Measurements from ENCODE around the gene TSHZ3.

The TSHZ3 gene

DNA sequence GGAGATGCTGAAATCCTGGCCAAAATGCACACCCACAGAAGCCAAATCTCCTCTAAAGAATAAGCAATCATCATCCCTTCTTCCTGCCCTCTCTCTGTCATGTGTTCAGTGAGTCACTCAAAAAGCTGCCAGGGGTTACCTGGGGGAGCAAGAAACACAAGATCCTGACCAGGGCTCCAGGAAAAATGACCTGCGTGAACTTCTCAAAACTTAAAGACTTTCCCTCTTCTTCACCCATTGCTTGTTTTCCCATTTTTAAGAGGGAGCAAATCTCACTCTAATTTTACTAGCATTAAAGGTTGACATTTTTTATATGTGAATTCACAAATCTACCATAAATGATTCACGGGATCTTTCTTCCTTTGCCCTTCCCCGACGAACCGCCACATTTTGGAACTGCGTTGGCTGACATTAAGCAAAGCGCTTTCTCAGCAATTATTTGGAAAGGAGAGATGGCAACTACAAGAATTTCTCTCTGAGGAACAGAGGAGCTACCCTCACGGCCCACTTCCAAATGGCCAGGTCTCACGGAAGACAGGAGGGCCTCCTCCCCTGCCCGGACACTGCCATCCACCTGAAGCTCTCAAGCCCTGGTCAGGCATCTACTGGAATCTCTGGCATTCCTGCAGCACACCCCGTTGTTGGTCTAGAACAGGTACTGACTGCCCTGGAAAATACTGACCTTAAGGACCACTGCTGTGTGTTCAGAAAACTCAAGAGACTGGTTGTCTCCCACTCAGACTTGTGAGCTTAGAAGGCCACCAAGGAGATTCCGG, 14.2 kb downstream of the TSHZ3 start:
- no peaks in the 10 kb centered on the region for H3K36me3 Mint-ChIP-seq
- peaks cover 8% of the 10 kb centered on the region for H3K4me1 Mint-ChIP-seq
- H3K27ac Mint-ChIP-seq, result no peak overlapping the region
- no peak for ATAC-seq
- no peak overlapping the region for H3K4me3 Mint-ChIP-seq
- H3K27me3 Mint-ChIP-seq, result peaks cover 33% of the 10 kb centered on the region
- H3K9me3 Mint-ChIP-seq, result peaks cover 2% of the 10 kb centered on the region

- H3K4me3 Mint-ChIP-seq, result no peak overlapping the region
- peaks cover 2% of the 10 kb centered on the region for H3K9me3 Mint-ChIP-seq
- H3K4me1 Mint-ChIP-seq, result peaks cover under 1% of the 10 kb centered on the region
- no peak for ATAC-seq
- peaks cover 28% of the 10 kb centered on the region for H3K27me3 Mint-ChIP-seq
- H3K27ac Mint-ChIP-seq, result no peak overlapping the region
- H3K36me3 Mint-ChIP-seq, result no peaks in the 10 kb centered on the region
Observed at GRCh38 chr19:31334101-31334848, 15.0 kb downstream of the TSHZ3 start.

DNA sequence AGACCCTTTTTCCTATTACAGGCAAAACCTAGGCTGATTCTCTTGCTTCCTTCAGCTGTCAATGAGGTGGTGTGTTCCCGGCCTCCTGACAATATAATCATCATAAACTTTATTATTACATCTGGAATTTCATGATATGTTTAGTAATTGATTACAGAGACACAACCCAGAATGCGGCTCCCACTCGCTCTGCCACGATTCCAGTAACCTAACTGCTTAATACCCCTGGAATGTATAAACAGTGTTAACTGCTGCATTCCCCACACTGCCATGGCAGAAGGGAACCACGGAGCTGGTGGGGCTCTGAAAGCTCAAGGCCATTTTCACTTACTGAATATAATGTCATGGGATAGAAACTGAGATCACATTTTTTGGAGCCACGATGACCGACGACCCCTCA, 17.1 kb downstream of the TSHZ3 start:
- no peak overlapping the region for H3K4me3 Mint-ChIP-seq
- H3K4me1 Mint-ChIP-seq, result no peaks in the 10 kb centered on the region
- no peak for ATAC-seq
- no peaks in the 10 kb centered on the region for H3K9me3 Mint-ChIP-seq
- peaks cover 12% of the 10 kb centered on the region for H3K27me3 Mint-ChIP-seq
- no peaks in the 10 kb centered on the region for H3K36me3 Mint-ChIP-seq
- no peak overlapping the region for H3K27ac Mint-ChIP-seq

- Mint-ChIP-seq H3K27ac (no peak overlapping the region), H3K9me3 (no peaks in the 10 kb centered on the region), H3K36me3 (no peaks in the 10 kb centered on the region), H3K4me3 (no peak overlapping the region), H3K4me1 (no peaks in the 10 kb centered on the region), H3K27me3 (peaks cover 12% of the 10 kb centered on the region)
- ATAC-seq, result no peak
Observed at GRCh38 chr19:31331536-31331935, 17.7 kb downstream of the TSHZ3 start.

DNA sequence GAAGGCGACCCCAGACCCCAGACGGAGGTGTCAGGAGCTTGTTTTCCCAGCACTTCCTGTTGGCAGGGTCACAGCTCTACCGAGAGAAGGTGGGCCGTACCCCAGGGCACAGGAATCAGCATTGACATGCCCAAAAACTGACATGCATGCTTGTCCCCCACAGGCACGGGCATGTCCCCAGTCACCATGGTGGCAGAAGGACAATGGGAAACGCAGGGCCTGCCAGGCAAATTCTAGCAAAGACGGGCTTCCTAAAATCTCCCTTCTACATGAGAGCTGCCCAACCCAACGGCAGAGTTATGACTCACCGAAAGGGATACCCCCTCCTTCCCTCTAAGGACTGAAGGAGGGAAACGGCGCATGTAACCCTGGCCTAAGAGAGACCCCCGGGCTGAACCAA, 18.5 kb downstream of the TSHZ3 start:
- no peak for ATAC-seq
- H3K4me1 Mint-ChIP-seq, result no peaks in the 10 kb centered on the region
- H3K27me3 Mint-ChIP-seq, result peaks cover 7% of the 10 kb centered on the region
- no peak overlapping the region for H3K4me3 Mint-ChIP-seq
- H3K9me3 Mint-ChIP-seq, result no peaks in the 10 kb centered on the region
- H3K27ac Mint-ChIP-seq, result no peak overlapping the region
- no peaks in the 10 kb centered on the region for H3K36me3 Mint-ChIP-seq

GRCh38 chr19:31330237-31330636, 19.0 kb downstream of the TSHZ3 start:
- no peaks in the 10 kb centered on the region for H3K36me3 Mint-ChIP-seq
- peaks cover 2% of the 10 kb centered on the region for H3K27me3 Mint-ChIP-seq
- ATAC-seq, result no peak
- no peak overlapping the region for H3K4me3 Mint-ChIP-seq
- no peak overlapping the region for H3K27ac Mint-ChIP-seq
- no peaks in the 10 kb centered on the region for H3K4me1 Mint-ChIP-seq
- H3K9me3 Mint-ChIP-seq, result no peaks in the 10 kb centered on the region

- Mint-ChIP-seq H3K4me3 (no peak overlapping the region), H3K27ac (no peak overlapping the region), H3K27me3 (no peaks in the 10 kb centered on the region), H3K4me1 (no peaks in the 10 kb centered on the region), H3K9me3 (no peaks in the 10 kb centered on the region), H3K36me3 (no peaks in the 10 kb centered on the region)
- ATAC-seq, result no peak
Observed at GRCh38 chr19:31329819-31330218, 19.4 kb downstream of the TSHZ3 start.

DNA sequence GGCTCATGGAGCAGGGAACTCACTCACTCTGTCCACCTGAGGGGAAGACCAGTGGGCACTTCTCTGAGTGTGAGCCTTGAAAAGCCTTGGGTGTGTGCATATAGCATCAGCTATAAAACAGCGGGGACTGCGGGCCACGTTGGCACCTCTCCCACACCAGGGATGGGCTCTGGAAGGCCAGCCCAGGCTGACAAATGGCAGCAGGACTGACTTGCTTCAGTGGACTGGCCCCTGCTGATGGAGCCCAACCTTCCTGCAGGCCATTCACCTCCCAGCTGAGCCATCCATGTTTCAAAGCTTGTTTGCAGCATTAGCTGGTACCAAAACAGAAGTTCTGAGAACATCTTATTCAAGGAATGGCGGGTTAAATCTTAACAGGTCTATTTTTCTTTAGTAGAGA, 21.0 kb downstream of the TSHZ3 start:
- H3K9me3 Mint-ChIP-seq, result peaks cover 2% of the 10 kb centered on the region
- H3K27ac Mint-ChIP-seq, result no peak overlapping the region
- no peaks in the 10 kb centered on the region for H3K27me3 Mint-ChIP-seq
- H3K4me3 Mint-ChIP-seq, result no peak overlapping the region
- H3K36me3 Mint-ChIP-seq, result no peaks in the 10 kb centered on the region
- peak; percentile 12 for ATAC-seq
- no peaks in the 10 kb centered on the region for H3K4me1 Mint-ChIP-seq

DNA sequence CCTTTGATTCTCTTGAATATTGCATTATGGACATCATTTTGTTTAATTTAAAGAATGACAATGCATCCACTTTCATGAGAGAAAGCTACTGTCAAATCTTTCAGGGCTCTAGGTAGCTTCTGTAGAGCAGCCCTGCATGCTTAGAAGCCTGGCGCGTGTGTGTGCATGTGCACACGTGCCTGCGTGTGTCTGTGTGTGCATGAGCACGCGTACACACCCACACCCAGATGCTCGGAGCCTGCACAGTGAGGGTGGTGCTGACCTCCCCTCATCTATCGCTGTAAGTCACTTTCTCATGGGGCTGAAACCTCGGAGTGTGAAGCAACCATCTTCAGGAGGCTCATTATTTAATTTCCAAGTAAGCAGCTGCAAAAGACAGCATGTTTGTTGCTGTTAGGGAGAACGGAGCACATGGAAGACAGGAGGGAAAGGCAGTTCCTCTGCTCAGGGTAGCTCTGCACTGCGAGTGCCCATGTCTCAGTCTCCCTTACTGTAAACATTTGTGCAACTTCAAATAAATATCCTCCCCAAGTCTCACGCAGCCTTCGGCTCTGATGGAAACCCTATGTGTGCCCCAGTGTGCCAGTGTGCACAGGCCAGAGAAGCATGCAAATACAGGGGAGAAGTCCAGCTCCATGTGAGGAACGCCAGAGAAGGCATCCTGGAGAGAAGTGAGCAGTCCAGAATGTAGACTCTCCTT, 22.8 kb downstream of the TSHZ3 start:
- Mint-ChIP-seq H3K4me3 (no peak overlapping the region), H3K4me1 (no peaks in the 10 kb centered on the region), H3K9me3 (peaks cover 2% of the 10 kb centered on the region), H3K27ac (no peak overlapping the region), H3K36me3 (no peaks in the 10 kb centered on the region), H3K27me3 (no peaks in the 10 kb centered on the region)
- ATAC-seq, result no peak

DNA sequence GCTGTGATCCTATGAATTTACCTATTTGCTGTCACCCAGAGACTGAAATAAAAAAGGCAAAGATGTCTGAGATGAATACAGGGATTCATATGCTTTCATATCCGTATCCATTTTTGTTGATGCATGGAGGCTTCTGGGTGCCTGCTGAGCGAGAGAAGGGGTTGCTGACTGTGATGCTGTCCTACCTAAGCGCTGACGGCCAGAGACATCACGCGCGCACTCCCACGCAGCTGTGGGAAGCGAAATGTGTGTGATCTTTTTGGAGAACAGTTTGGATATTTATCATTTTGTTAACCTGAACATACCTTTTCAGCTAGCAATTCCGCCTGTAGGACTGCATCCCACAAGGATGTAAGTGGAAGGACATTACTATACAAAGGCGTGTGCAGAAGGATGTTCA, 23.9 kb downstream of the TSHZ3 start:
- peaks cover 2% of the 10 kb centered on the region for H3K9me3 Mint-ChIP-seq
- no peaks in the 10 kb centered on the region for H3K27me3 Mint-ChIP-seq
- H3K27ac Mint-ChIP-seq, result no peak overlapping the region
- no peak overlapping the region for H3K4me3 Mint-ChIP-seq
- ATAC-seq, result no peak
- no peaks in the 10 kb centered on the region for H3K4me1 Mint-ChIP-seq
- no peaks in the 10 kb centered on the region for H3K36me3 Mint-ChIP-seq

DNA sequence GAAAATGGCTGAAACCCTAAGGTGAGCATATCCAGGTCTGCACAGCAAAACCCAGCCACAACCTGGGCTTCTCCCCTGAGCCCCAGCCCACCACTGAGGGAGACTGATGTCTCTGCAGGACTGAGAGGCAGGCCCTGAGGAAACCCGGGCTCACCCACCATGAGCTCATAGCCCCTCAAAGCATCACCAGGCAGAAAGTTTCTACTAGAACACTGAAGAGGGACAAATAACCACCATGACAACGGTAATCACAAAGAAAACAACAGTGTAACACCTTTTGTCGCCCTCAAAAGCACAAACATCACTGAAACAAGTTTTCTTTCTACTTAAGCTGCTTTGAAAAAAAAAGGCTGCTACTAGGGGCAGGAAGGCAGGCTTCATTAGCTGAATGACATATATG, 29.8 kb downstream of the TSHZ3 start:
- Mint-ChIP-seq H3K27ac (no peak overlapping the region), H3K36me3 (no peaks in the 10 kb centered on the region), H3K9me3 (peaks cover 2% of the 10 kb centered on the region), H3K4me1 (no peaks in the 10 kb centered on the region), H3K27me3 (no peaks in the 10 kb centered on the region), H3K4me3 (no peak overlapping the region)
- no peak for ATAC-seq

DNA sequence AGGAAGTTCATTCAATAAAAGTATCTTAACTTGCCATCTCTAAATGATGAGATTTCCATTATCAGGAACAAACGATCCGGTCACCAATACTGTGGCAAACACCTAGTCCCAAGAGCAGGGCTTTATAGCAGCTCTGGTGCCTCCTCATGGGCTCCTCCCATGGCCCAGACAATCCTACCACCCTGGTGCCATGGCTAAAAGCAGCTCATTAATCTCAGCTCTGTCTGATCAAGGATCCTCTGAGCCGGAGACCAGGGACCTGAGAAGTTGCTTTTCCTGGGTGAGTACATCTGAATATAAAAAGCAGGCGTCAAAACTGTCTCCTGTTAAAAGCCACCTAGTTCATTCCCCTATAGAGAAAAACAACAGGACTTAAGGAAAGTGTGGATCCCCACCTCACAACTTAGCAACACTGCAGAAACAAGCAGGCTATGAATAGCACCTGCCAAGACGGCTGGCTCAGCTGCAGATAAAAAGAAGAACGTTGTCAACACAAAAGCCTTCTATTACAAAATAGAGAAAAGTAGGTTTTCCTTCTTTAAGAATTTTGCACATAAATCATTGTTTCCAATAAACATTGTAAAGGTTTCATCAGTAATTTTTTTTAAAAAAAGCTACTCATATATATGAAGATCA, 30.3 kb downstream of the TSHZ3 start:
- no peak overlapping the region for H3K27ac Mint-ChIP-seq
- ATAC-seq, result no peak
- no peaks in the 10 kb centered on the region for H3K4me1 Mint-ChIP-seq
- H3K4me3 Mint-ChIP-seq, result no peak overlapping the region
- H3K9me3 Mint-ChIP-seq, result peaks cover 2% of the 10 kb centered on the region
- H3K27me3 Mint-ChIP-seq, result no peaks in the 10 kb centered on the region
- H3K36me3 Mint-ChIP-seq, result no peaks in the 10 kb centered on the region

DNA sequence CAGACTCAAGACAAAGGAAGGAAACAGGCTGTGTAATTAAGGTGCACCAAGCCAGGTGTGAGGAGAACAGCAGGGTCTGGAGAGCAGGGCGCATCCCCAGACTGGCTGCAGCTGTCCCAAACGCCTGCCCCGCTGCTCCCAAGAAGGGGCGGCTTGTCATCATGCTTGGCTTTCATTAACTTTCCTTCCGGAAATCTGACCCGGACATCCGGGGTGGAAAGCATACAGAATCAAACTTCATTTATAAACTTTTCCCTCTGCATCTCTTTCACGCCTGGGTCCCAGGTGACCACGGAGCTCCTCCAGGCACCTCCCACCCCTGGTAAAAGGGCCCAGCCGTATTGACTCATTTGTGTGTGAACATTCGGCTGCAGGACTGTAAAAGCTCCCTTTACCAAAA, 31.7 kb downstream of the TSHZ3 start:
- Mint-ChIP-seq H3K27ac (no peak overlapping the region), H3K4me1 (no peaks in the 10 kb centered on the region), H3K36me3 (no peaks in the 10 kb centered on the region), H3K4me3 (no peak overlapping the region), H3K27me3 (no peaks in the 10 kb centered on the region), H3K9me3 (no peaks in the 10 kb centered on the region)
- ATAC-seq, result no peak

- Mint-ChIP-seq H3K4me3 (no peak overlapping the region), H3K36me3 (no peaks in the 10 kb centered on the region), H3K9me3 (no peaks in the 10 kb centered on the region), H3K4me1 (no peaks in the 10 kb centered on the region), H3K27ac (no peak overlapping the region), H3K27me3 (no peaks in the 10 kb centered on the region)
- no peak for ATAC-seq
Observed at GRCh38 chr19:31317093-31317492, 32.1 kb downstream of the TSHZ3 start.

- H3K9me3 Mint-ChIP-seq, result no peaks in the 10 kb centered on the region
- no peaks in the 10 kb centered on the region for H3K36me3 Mint-ChIP-seq
- H3K27ac Mint-ChIP-seq, result no peak overlapping the region
- H3K27me3 Mint-ChIP-seq, result no peaks in the 10 kb centered on the region
- ATAC-seq, result no peak
- no peak overlapping the region for H3K4me3 Mint-ChIP-seq
- no peaks in the 10 kb centered on the region for H3K4me1 Mint-ChIP-seq
Observed at GRCh38 chr19:31316201-31316951, 32.9 kb downstream of the TSHZ3 start.

Measured in stimulated activated memory B cell treated with anti-CD40 and anti-IgM and Interleukin-4, amounts not matched to agents 10 μg/mL and 1 μg/mL and 100 μg/mL, for 72 hours (primary cell).